ENCODE measurements around the gene CENPX. TPM values are rescaled to one million over a fixed set of nuclear protein-coding genes. Genes with fewer than 3 reads are reported as not detected.

CENPX gene
- total RNA-seq, 1 experiment from 2014 or later: 77.9 TPM

GRCh38 chr17:81976332-81977210 lies 46.1 kb downstream of the CENPX start:
- Histone ChIP-seq H2AFZ (ENCODE audit: low read length) (no peak overlapping the region), H3K56ac (ENCODE audit: insufficient read length, low read depth, low read length) (no peak overlapping the region), H3T11ph (ENCODE audit: low read length) (no peak overlapping the region)

More at GRCh38 chr17:81976332-81977210, 46.1 kb downstream of the CENPX start:
- Histone ChIP-seq H2BK5ac (ENCODE audit: insufficient read length, low read length) (no peak overlapping the region), H3K79me2 (ENCODE audit: insufficient read depth, low read length) (no peaks in the 10 kb centered on the region), H4K8ac (replicated peaks; ENCODE audit: insufficient read length, low read depth, low read length) (no peak overlapping the region), H2AK5ac (ENCODE audit: insufficient read length, low read length) (no peak overlapping the region), H3K9me3 (ENCODE audit: control insufficient read depth, low read depth, low read length) (no peaks in the 10 kb centered on the region), H3K27me3 (ENCODE audit: insufficient read depth, low read length) (peaks cover 3% of the 10 kb centered on the region), H4K20me1 (ENCODE audit: control insufficient read depth, insufficient read depth, insufficient read length) (no peaks in the 10 kb centered on the region), H2BK120ac (ENCODE audit: low read depth, low read length, poor library complexity, severe bottlenecking) (no peak overlapping the region), H3K27ac (ENCODE audit: insufficient read length, low read depth, low read length) (no peak overlapping the region), H3K14ac (ENCODE audit: insufficient read depth, low read length) (peak overlapping the region; percentile 56), H2BK20ac (ENCODE audit: low read depth, low read length, poor library complexity, severe bottlenecking) (no peak overlapping the region), H3K9ac (ENCODE audit: extremely low read depth, insufficient read length, low read length) (peak overlapping the region; percentile 20), H3K23ac (ENCODE audit: insufficient read length, low read depth, low read length) (no peak overlapping the region), H3K4ac (ENCODE audit: low read depth, low read length) (no peak overlapping the region), H3K4me2 (ENCODE audit: insufficient read depth, insufficient read length, low read length) (peak overlapping the region; percentile 65), H4K5ac (ENCODE audit: insufficient read length, low read depth, low read length) (no peak overlapping the region), H3K18ac (ENCODE audit: insufficient read length, low read depth, low read length) (no peak overlapping the region), H3K79me1 (ENCODE audit: insufficient read depth, low read depth, low read length, poor library complexity, severe bottlenecking) (no peaks in the 10 kb centered on the region), H2BK12ac (ENCODE audit: insufficient read length, low read depth, low read length) (no peak overlapping the region), H3K4me1 (ENCODE audit: insufficient read depth, low read length) (no peaks in the 10 kb centered on the region), H2BK15ac (ENCODE audit: low read depth, low read length) (no peak overlapping the region), H3K23me2 (ENCODE audit: insufficient read length, low read depth, low read length, poor library complexity, severe bottlenecking) (peaks cover 12% of the 10 kb centered on the region), H4K91ac (ENCODE audit: insufficient read length, low read depth, low read length) (no peak overlapping the region)
- H3K27ac Mint-ChIP-seq: peak overlapping the region in 1 of 3 experiments; percentile 81; a peak in 3 of 7 replicates
- TF ChIP-seq CTCF (conservative IDR thresholded peaks at IDR 0.05): no peak
- peaks cover 23 to 24% of the 10 kb centered on the region in 2 experiments for H3K9me3 Mint-ChIP-seq
- DNase-seq: peak; percentile 81
- WGBS (ENCODE audit: extremely low coverage, insufficient read length, low lambda C conversion rate): no CpG with 5 or more reads among the region's 30 CpGs
- peaks cover 2 to 15% (median 14%) of the 10 kb centered on the region in 3 experiments for H3K36me3 Mint-ChIP-seq (ENCODE audit: insufficient read depth in 1 of 3, low read depth in 3 of 3)
- peaks cover 52% of the 10 kb centered on the region for H3K27me3 Mint-ChIP-seq (ENCODE audit: low read depth)
- H3K4me1 Mint-ChIP-seq: peaks cover 9 to 16% of the 10 kb centered on the region in 2 experiments; a peak in 3 of 4 replicates
- peak overlapping the region; percentile 79 to 92 for H3K4me3 Mint-ChIP-seq

Measured in H9 (cell line).